Body of pancreas (tissue), 4 donors: Measurements from ENCODE around the gene DDX10. TPM values are rescaled to one million over a fixed set of nuclear protein-coding genes. Genes with fewer than 3 reads are reported as not detected.
A peak's percentile ranks its signal among the peaks of the same experiment; 100 is the strongest.

ENCODE experiments used
- ATAC-seq: fragments of 150-250 bp; one replicate; pipeline ENCODE4 v1.9.1; 2016
- DNase-seq, 4 donors: peaks; one replicate each; pipeline ENCODE4 v3.0.0-alpha.2; 2019
- H3K27ac ChIP-seq, 4 donors: fragments of 200-600 bp; sonication (generic); 1 replicate in 3 of 4; 2 replicates in 1 of 4; pipeline versions ENCODE4 v1.5.1 to v1.6.1; 2016 to 2019; ENCODE audit warnings: mild to moderate bottlenecking in 1 of 4, mixed read lengths in 1 of 4, moderate library complexity in 1 of 4
- H3K27me3 ChIP-seq, 2 donors: fragments of 200-600 bp; sonication (generic); one replicate each; pipeline ENCODE4 v1.6.0; 2016; ENCODE audit warnings: mild to moderate bottlenecking in 1 of 2
- H3K36me3 ChIP-seq, 2 donors: fragments of 200-600 bp; sonication (generic); replicated peaks in 1 of 2; 2 replicates each; pipeline ENCODE4 v1.5.1; 2016; ENCODE audit warnings: low read depth in 2 of 2; ENCODE audit not compliant: insufficient read depth in 1 of 2
- H3K4me1 ChIP-seq: fragments of 200-600 bp; sonication (generic); one replicate; pipeline ENCODE4 v1.6.0; 2016
- H3K4me3 ChIP-seq, 2 donors: fragments of 200-600 bp; sonication (generic); 1 replicate in 1 of 2; 2 replicates in 1 of 2; pipeline ENCODE4 v1.5.1; 2016 to 2019
- H3K9me3 ChIP-seq, 3 donors: fragments of 200-600 bp; sonication (generic); 1 replicate in 2 of 3; 2 replicates in 1 of 3; pipeline ENCODE4 v1.5.1; 2016
- POLR2A ChIP-seq, 3 donors: fragments of 450-650 bp; IDR thresholded peaks; one replicate each; pipeline ENCODE4 v1.6.1; 2016; ENCODE audit warnings: antibody characterized with exemption in 3 of 3, mild to moderate bottlenecking in 2 of 3
- WGBS, 2 donors: methylation state at CpG; one replicate each; pipeline ENCODE4 v1.1.5; 2017; 5-methylcytosine and 5-hydroxymethylcytosine counted together
- intact Hi-C: fragments of 100-400 bp; cut with DNase I; formaldehyde crosslinking; loops from one replicate; pipeline ENCODE4 v1.15.1; 2023
- total RNA-seq, 2 donors: library from RNA; depleted of rRNA; stranded (reverse); fragments of >200 nt; gene quantifications; one replicate each; pipeline ENCODE4 v1.1.0, GENCODE V29; 2016
- TF ChIP-seq, protein P1 (sequence below), 7 experiments: fragments of 450-650 bp in 4 of 7; fragments of 200-600 bp in 3 of 7; sonication (generic) in 3 of 7; IDR thresholded peaks; one replicate each; pipeline ENCODE4 v1.5.1; 2016 to 2019; ENCODE audit warnings: antibody characterized with exemption in 7 of 7

DDX10 gene
- total RNA-seq, 2 donors from 2014 or later: 11.7 to 18.5 TPM

- intact Hi-C loops: no loop called here
- Histone ChIP-seq H3K9me3 (no peaks in the 10 kb centered on the region), H3K4me1 (peaks cover 29% of the 10 kb centered on the region), H3K36me3 (no peaks in the 10 kb centered on the region), H3K4me3 (no peak overlapping the region), H3K27ac (no peak overlapping the region), H3K27me3 (no peaks in the 10 kb centered on the region)
- ATAC-seq: no peak
- no peak for DNase-seq
- WGBS, 2 donors: 42 to 64% methylated on average over 2 of the region's 2 CpGs
- TF ChIP-seq POLR2A (IDR thresholded peaks at IDR 0.05): no peak
- TF ChIP-seq, protein P1, sequence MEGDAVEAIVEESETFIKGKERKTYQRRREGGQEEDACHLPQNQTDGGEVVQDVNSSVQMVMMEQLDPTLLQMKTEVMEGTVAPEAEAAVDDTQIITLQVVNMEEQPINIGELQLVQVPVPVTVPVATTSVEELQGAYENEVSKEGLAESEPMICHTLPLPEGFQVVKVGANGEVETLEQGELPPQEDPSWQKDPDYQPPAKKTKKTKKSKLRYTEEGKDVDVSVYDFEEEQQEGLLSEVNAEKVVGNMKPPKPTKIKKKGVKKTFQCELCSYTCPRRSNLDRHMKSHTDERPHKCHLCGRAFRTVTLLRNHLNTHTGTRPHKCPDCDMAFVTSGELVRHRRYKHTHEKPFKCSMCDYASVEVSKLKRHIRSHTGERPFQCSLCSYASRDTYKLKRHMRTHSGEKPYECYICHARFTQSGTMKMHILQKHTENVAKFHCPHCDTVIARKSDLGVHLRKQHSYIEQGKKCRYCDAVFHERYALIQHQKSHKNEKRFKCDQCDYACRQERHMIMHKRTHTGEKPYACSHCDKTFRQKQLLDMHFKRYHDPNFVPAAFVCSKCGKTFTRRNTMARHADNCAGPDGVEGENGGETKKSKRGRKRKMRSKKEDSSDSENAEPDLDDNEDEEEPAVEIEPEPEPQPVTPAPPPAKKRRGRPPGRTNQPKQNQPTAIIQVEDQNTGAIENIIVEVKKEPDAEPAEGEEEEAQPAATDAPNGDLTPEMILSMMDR (IDR thresholded peaks at IDR 0.05): no peak
These were observed 140.2 kb downstream of the DDX10 start for GRCh38 chr11:108805030-108805429.

DNA sequence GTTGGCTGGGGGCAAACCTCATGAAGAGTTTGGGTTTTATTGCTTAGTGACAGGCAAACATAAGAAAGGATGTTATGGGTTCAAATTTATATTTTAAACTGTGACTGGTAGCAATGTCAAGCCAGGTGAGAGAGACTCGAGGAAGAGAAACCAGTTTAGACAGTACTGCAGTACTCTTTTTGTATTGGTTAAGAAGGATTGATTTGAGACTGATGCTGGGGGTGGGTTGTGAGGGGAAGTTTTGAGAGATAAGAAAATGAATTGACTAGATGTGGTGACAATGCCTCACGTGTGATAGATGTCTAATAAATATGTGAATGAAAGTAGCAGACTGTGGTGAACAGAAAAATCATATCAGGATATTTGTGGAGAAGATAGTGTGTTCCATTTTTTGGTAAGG lies 142.4 kb downstream of the DDX10 start:
- no peaks in the 10 kb centered on the region for H3K9me3 ChIP-seq
- H3K27ac ChIP-seq: no peak overlapping the region
- intact Hi-C loops: no loop called here
- ATAC-seq (no peak), DNase-seq (no peak)
- TF ChIP-seq POLR2A (IDR thresholded peaks at IDR 0.05): no peak
- TF ChIP-seq, protein P1 (IDR thresholded peaks at IDR 0.05): no peak
- no peaks in the 10 kb centered on the region for H3K27me3 ChIP-seq
- H3K4me1 ChIP-seq: peaks cover 26% of the 10 kb centered on the region
- H3K36me3 ChIP-seq: no peaks in the 10 kb centered on the region
- 84 to 86% methylated on average over 2 of the region's 2 CpGs for WGBS, 2 donors
- no peak overlapping the region for H3K4me3 ChIP-seq

- intact Hi-C loops: no loop called here
- Histone ChIP-seq H3K36me3 (no peaks in the 10 kb centered on the region), H3K4me1 (peaks cover 12% of the 10 kb centered on the region), H3K27me3 (no peaks in the 10 kb centered on the region), H3K4me3 (no peak overlapping the region), H3K9me3 (no peaks in the 10 kb centered on the region), H3K27ac (no peak overlapping the region)
- TF ChIP-seq POLR2A (IDR thresholded peaks at IDR 0.05): no peak
- TF ChIP-seq, protein P1 (IDR thresholded peaks at IDR 0.05): no peak
- DNase-seq (no peak), ATAC-seq (no peak)
- 74 to 82% methylated on average over 2 of the region's 2 CpGs for WGBS, 2 donors
These were observed 148.2 kb downstream of the DDX10 start for GRCh38 chr11:108813086-108813485.

GRCh38 chr11:108817976-108818375 lies 153.1 kb downstream of the DDX10 start:
- no peaks in the 10 kb centered on the region for H3K36me3 ChIP-seq
- no peak overlapping the region for H3K4me3 ChIP-seq
- DNase-seq: peak; percentile 24 to 51 (median 33)
- H3K4me1 ChIP-seq: peaks cover 23% of the 10 kb centered on the region
- ATAC-seq: peak; percentile 81
- WGBS, 2 donors: 12 to 24% methylated on average over 5 of the region's 5 CpGs
- TF ChIP-seq POLR2A (IDR thresholded peaks at IDR 0.05): no peak
- TF ChIP-seq, protein P1 (IDR thresholded peaks at IDR 0.05): no peak
- H3K27me3 ChIP-seq: no peaks in the 10 kb centered on the region
- no peaks in the 10 kb centered on the region for H3K9me3 ChIP-seq
- intact Hi-C loops: no loop called here
- peak overlapping the region in 2 of 4 donors; percentile 15 to 57 for H3K27ac ChIP-seq

DNA sequence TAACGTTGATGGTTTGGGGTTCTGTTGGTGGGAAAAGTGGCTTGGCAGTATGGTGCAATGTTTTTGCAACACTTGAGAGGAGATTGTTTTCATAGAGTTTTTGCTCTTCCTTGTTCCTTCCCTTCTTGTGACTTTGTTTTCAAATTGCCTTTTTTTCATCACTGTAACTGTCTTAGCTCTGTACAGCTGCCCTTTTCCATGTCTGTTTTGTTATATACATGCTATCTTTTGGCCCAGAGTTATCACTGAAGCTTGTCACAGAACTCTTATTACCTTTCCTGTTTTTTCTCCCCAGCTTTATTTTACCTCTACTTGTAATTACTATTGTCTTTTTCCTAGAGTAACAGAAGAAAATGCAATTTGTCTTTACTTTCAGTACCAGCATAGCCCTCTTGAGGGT lies 154.1 kb downstream of the DDX10 start:
- TF ChIP-seq, protein P1 (IDR thresholded peaks at IDR 0.05): peak in 1 of 7 experiments; percentile 6
- TF ChIP-seq POLR2A (IDR thresholded peaks at IDR 0.05): no peak
- DNase-seq (no peak), ATAC-seq (no peak)
- Histone ChIP-seq H3K36me3 (no peaks in the 10 kb centered on the region), H3K27ac (no peak overlapping the region), H3K4me3 (no peak overlapping the region), H3K9me3 (no peaks in the 10 kb centered on the region), H3K4me1 (peaks cover 23% of the 10 kb centered on the region), H3K27me3 (no peaks in the 10 kb centered on the region)
- intact Hi-C loops: no loop called here
- 27 to 56% methylated on average over 1 of the region's 1 CpG for WGBS, 2 donors
